AG09309 (cell line): ENCODE data around the gene CD3E.

Source experiments
- DNase-seq: peaks from one replicate; pipeline ENCODE4 v3.0.0-alpha.2; 2010; ENCODE audit warnings: low read depth
- H3K4me3 ChIP-seq: 2 replicates; pipeline ENCODE4 v1.5.1; 2011; ENCODE audit warnings: mild to moderate bottlenecking, low read depth, low read length, moderate library complexity; ENCODE audit not compliant: control insufficient read depth
- CTCF ChIP-seq: IDR thresholded peaks from 2 replicates; pipeline ENCODE4 v1.5.1; 2011; ENCODE audit warnings: mild to moderate bottlenecking, low read depth, low read length, inconsistent platforms; ENCODE audit not compliant: insufficient read depth, control insufficient read depth; ENCODE audit errors: missing control alignments

The CD3E gene

DNA sequence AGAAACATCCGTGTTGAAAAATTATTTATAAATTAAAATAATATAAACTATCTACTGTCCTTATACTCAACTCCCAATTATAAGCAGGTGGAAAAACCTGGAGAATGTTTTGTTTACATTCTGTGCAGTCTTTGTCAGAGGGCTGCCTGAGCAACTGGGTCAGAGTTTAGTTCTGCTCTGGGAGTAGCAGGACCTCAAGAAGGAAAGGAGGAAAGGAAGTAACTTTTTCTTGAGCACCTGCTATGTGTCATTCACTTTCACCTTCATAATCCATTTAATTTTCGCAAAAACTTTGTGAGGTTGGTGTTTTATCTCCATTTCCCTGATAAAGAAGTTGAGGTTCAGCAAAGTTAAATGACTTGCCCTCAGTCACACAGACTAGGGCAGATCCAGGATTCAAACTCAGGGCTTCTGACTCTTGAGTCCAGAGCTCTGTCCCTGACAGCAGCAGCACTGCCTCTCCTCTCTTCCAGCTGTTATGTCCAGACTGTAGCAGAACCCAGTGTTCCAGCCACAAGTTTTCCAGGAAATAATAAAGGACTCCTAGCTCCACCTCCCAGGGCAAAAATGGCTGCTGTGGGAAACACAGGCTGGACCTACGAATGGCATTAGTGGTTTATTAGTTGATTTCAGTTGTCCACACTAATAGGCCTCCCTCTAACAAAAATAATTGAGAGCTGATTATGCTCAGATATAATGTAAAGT lies 6.4 kb downstream of the CD3E start:
- no peak overlapping the region for H3K4me3 ChIP-seq
- DNase-seq: no peak
- no peak for TF ChIP-seq CTCF

DNA sequence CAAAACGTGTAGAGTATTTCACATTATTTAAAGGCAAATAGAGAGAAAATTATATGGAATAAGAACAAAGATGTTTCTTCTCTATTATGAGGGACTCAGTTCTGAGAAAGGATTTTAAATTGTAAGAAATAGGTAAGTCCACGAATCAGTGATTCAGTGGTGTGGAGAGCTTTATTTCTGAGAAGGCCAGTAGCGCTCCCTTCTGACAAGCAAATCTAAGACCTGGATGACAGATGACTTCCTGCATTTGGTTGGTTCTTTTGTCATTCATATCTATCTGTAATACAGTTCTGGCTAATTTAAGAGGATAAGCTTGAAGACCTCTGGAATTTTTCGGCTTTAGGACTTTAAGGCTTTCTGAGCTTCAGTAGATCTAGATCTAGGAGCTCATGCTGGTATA lies 7.0 kb downstream of the CD3E start:
- no peak overlapping the region for H3K4me3 ChIP-seq
- DNase-seq: no peak
- no peak for TF ChIP-seq CTCF

DNA sequence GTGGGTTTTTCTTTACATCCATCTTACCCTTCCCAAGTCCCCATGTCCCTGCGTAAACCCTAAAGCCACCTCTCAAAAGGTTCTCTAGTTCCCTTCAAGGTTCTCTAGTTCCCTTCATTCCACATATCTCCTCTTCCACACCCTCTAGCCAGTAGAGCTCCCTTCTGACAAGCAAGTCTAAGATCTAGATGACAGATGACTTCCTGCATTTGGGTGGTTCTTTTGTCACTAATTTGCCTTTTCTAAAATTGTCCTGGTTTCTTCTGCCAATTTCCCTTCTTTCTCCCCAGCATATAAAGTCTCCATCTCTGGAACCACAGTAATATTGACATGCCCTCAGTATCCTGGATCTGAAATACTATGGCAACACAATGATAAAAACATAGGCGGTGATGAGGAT lies 7.8 kb downstream of the CD3E start:
- TF ChIP-seq CTCF: no peak

DNA sequence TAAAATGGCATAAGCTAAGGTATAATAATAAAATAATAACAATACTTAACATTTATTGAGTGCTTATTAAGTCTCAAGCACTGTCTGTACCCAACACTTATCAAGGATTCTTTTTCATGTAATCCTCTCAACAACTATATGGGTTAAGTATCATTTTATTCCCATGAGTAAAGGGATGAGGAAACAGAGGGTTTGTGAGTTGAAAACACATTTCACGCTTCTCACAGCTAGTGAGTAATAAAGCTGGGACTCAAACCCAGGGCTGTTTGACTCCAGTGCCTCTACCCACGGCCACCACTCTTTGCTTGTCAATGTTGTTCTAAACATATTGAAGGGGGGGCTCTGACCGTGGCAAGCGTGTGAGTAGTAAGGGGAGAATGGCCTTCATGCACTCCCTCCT lies 8.7 kb downstream of the CD3E start:
- no peak for DNase-seq
- no peak overlapping the region for H3K4me3 ChIP-seq
- no peak for TF ChIP-seq CTCF

More for the DNA sequence above, 7.8 kb downstream of the CD3E start:
- no peak overlapping the region for H3K4me3 ChIP-seq
- no peak for DNase-seq

DNA sequence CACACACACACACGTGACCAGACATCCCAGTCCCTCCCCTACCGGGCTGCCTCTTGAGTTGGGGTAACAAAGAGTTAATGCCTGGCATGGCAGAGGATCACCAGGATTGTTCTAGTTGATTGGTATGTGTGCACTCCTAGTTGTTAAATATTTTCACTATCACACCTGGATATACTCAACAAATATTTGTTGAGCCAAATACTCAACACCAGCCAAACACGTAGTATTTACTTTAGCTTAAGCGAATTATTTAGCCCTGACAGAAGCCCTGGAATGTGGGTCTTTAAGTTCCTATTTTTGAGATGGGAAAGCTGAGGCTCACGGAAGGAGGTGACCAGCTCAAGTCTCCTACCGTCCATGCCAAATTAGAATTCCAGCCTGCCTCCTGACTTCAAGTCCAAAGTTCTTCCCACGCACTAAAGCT lies 10.5 kb downstream of the CD3E start:
- no peak for DNase-seq
- no peak overlapping the region for H3K4me3 ChIP-seq
- no peak for TF ChIP-seq CTCF

DNA sequence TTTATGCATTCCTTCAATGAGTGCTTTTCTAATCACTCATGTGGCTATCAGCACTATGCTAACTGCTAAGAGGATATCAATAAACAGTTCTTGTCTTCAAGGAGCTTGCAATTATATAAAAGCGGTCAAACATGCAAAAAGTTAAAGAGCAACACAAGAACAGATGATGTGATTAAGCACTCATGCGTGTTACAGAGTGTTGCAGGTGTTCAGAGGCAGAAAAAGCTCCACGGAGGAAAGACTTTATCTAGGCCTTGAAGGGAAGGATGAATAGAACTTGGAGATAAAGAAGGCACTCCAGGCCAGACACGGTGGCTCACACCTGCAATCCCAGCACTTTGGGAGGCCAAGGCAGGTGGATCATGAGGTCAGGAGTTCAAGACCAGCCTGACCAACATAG lies 13.6 kb downstream of the CD3E start:
- no peak for TF ChIP-seq CTCF
- DNase-seq: no peak
- no peak overlapping the region for H3K4me3 ChIP-seq

GRCh38 chr11:118318581-118319336 lies 14.2 kb downstream of the CD3E start:
- H3K4me3 ChIP-seq: no peak overlapping the region
- TF ChIP-seq CTCF: no peak
- no peak for DNase-seq
